PC-3 (cell line): ENCODE data around the gene KRT83. TPM values are rescaled to one million over a fixed set of nuclear protein-coding genes. Genes with fewer than 3 reads are reported as not detected.

Experiments used
- ATAC-seq: fragments of 200-7000 bp; cut with Tn5 transposase; 2 replicates; pipeline ENCODE4 v1.9.1; 2020; ENCODE audit warnings: mild to moderate bottlenecking, moderate library complexity
- BruUV-seq: library from RNA; stranded (reverse); fragments of 400-500 nt; replicated peaks from 2 replicates; lab custom pipeline; 2021; lab: Mats Ljungman, UMichigan
- CTCF ChIA-PET: fragments of 300-600 bp; sonication (Branson Sonifier 250); formaldehyde crosslinking; loops from one replicate; lab custom pipeline; 2022; ENCODE audit warnings: antibody characterized with exemption; lab: Charles Lee
- POLR2A ChIA-PET: fragments of 300-600 bp; sonication (Branson Sonifier 250); formaldehyde crosslinking; loops from one replicate; lab custom pipeline; 2022; ENCODE audit warnings: antibody characterized with exemption; ENCODE audit not compliant: unreplicated experiment; lab: Charles Lee
- DNase-seq: peaks from one replicate; pipeline ENCODE4 v3.0.0-alpha.2; 2015
- H2AFZ ChIP-seq: fragments of 300-600 bp; sonication (generic); 2 replicates; pipeline ENCODE4 v1.6.0; 2016; ENCODE audit warnings: antibody characterized with exemption, low read length
- H3F3A ChIP-seq: fragments of 300-600 bp; sonication (generic); one replicate; pipeline ENCODE4 v1.6.0; 2017; ENCODE audit warnings: antibody characterized with exemption, low read length, control low read depth, mild to moderate bottlenecking; ENCODE audit not compliant: unreplicated experiment
- H3K27ac ChIP-seq: fragments of 300-600 bp; sonication (generic); 2 replicates; pipeline ENCODE4 v1.5.1; 2016; ENCODE audit warnings: mild to moderate bottlenecking, low read length
- H3K27me3 ChIP-seq: fragments of 300-600 bp; sonication (generic); 2 replicates; pipeline ENCODE4 v1.6.1; 2016; ENCODE audit warnings: low read length, mixed read lengths
- H3K36me3 ChIP-seq: fragments of 300-600 bp; sonication (generic); 2 replicates; pipeline ENCODE4 v1.6.1; 2016; ENCODE audit warnings: low read depth, mixed run types, low read length, mixed read lengths
- H3K4me1 ChIP-seq: fragments of 300-600 bp; sonication (generic); 2 replicates; pipeline ENCODE4 v1.5.1; 2016; ENCODE audit warnings: low read length; ENCODE audit not compliant: insufficient read depth
- H3K4me2 ChIP-seq: fragments of 300-600 bp; sonication (generic); 2 replicates; pipeline ENCODE4 v1.6.0; 2016; ENCODE audit warnings: low read length
- H3K4me3 ChIP-seq: fragments of 300-600 bp; sonication (generic); 2 replicates; pipeline ENCODE4 v1.5.1; 2016; ENCODE audit warnings: mild to moderate bottlenecking, low read length, mixed read lengths
- H3K79me2 ChIP-seq: fragments of 300-600 bp; sonication (generic); 2 replicates; pipeline ENCODE4 v1.6.1; 2017; ENCODE audit warnings: low read length, mixed read lengths
- H3K9ac ChIP-seq: fragments of 300-600 bp; sonication (generic); 2 replicates; pipeline ENCODE4 v1.6.0; 2016; ENCODE audit warnings: mild to moderate bottlenecking, low read length
- H3K9me2 ChIP-seq: fragments of 300-600 bp; sonication (generic); replicated peaks from 2 replicates; pipeline ENCODE4 v1.6.1; 2016; ENCODE audit warnings: mixed run types, low read length, mixed read lengths
- H3K9me3 ChIP-seq: fragments of 300-600 bp; sonication (generic); 2 replicates; pipeline ENCODE4 v1.6.1; 2016; ENCODE audit warnings: low read length, mixed read lengths
- H4K20me1 ChIP-seq: fragments of 300-600 bp; sonication (generic); 2 replicates; pipeline ENCODE4 v1.6.1; 2016; ENCODE audit warnings: low read length, mixed read lengths
- EZH2 ChIP-seq: fragments of 300-600 bp; sonication (generic); IDR thresholded peaks from one replicate; pipeline ENCODE4 v1.6.1; 2017; ENCODE audit warnings: antibody characterized with exemption, mild to moderate bottlenecking, low read length; ENCODE audit not compliant: unreplicated experiment
- EZH2phosphoT487 ChIP-seq: fragments of 300-600 bp; sonication (generic); IDR thresholded peaks from 2 replicates; pipeline ENCODE4 v1.6.1; 2018; ENCODE audit warnings: mild to moderate bottlenecking, antibody characterized with exemption, low read length, borderline replicate concordance
- intact Hi-C: fragments of 100-400 bp; cut with micrococcal nuclease; formaldehyde crosslinking; loops from 2 replicates; pipeline ENCODE4 v1.9.0; 2023
- total RNA-seq: library from RNA; depleted of rRNA; stranded (reverse); fragments of >200 nt; gene quantifications from 2 replicates; pipeline ENCODE4 v1.2.3, GENCODE V29; 2014
- TF ChIP-seq, protein P1 (sequence below): fragments of 300-600 bp; sonication (generic); conservative IDR thresholded peaks from 2 replicates; pipeline ENCODE4 v1.5.1; 2017; ENCODE audit warnings: antibody characterized with exemption, low read depth, mild to moderate bottlenecking, low read length

Gene KRT83
- total RNA-seq, 1 experiment from 2014 or later, result 0.33 TPM

DNA sequence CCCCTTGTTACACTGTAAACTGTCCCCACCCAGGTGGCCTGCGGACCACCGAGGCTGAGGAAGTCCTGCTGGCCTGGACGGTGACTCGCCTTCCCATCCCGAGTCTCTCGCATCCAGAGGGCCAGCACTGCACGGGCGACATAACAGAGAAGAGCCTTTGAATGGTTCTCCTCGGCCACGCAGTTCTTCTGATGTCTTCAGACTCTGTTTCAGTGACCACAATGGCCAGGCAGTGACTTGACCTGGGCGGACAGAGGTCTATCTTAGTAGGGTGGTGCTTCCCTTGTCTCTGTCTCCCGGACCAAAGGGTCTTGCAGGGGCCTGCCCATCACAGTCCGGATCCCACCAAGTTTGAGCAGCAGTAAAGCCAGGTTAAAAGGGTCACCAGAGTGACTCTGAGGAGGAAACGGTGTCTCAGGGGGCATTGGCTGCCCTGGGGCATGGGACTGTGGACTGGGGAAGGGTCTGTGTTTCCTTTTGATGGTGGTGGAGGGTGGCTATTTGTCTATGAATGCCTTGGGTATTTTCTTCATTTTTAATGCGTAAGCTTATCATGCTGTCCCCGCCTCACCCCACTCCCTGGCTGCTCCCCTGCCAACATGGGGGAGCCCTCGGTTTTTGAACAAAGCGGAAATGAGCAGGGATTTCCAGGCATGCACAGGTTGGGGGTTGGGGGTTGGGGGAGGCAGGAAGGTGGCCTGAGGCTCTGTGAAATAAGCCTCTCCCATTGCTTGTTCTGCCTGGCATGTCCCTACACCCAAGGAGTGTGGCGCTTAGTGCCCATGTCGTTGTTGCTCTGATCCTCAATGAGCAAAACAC lies 35.8 kb upstream of the KRT83 start:
- H3K27me3 ChIP-seq, result no peaks in the 10 kb centered on the region
- DNase-seq, result no peak
- H3K9me3 ChIP-seq, result no peaks in the 10 kb centered on the region
- H3F3A ChIP-seq, result no peaks in the 10 kb centered on the region
- no peak overlapping the region for H3K9ac ChIP-seq
- no peaks in the 10 kb centered on the region for H3K36me3 ChIP-seq
- no peak overlapping the region for H2AFZ ChIP-seq
- H3K27ac ChIP-seq, result no peak overlapping the region
- no peaks in the 10 kb centered on the region for H3K9me2 ChIP-seq
- POLR2A ChIA-PET, result no interaction called here
- no TSS peak for BruUV-seq
- TF ChIP-seq EZH2phosphoT487, result no peak
- TF ChIP-seq, protein P1, sequence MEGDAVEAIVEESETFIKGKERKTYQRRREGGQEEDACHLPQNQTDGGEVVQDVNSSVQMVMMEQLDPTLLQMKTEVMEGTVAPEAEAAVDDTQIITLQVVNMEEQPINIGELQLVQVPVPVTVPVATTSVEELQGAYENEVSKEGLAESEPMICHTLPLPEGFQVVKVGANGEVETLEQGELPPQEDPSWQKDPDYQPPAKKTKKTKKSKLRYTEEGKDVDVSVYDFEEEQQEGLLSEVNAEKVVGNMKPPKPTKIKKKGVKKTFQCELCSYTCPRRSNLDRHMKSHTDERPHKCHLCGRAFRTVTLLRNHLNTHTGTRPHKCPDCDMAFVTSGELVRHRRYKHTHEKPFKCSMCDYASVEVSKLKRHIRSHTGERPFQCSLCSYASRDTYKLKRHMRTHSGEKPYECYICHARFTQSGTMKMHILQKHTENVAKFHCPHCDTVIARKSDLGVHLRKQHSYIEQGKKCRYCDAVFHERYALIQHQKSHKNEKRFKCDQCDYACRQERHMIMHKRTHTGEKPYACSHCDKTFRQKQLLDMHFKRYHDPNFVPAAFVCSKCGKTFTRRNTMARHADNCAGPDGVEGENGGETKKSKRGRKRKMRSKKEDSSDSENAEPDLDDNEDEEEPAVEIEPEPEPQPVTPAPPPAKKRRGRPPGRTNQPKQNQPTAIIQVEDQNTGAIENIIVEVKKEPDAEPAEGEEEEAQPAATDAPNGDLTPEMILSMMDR, result no peak
- H3K79me2 ChIP-seq, result no peaks in the 10 kb centered on the region
- no peak overlapping the region for H3K4me2 ChIP-seq
- no peak for ATAC-seq
- H3K4me1 ChIP-seq, result peaks cover 3% of the 10 kb centered on the region; the same call in 1 of the 2 replicates
- H3K4me3 ChIP-seq, result no peak overlapping the region
- intact Hi-C loops, result no loop called here
- H4K20me1 ChIP-seq, result no peaks in the 10 kb centered on the region
- CTCF ChIA-PET, result no interaction called here

DNA sequence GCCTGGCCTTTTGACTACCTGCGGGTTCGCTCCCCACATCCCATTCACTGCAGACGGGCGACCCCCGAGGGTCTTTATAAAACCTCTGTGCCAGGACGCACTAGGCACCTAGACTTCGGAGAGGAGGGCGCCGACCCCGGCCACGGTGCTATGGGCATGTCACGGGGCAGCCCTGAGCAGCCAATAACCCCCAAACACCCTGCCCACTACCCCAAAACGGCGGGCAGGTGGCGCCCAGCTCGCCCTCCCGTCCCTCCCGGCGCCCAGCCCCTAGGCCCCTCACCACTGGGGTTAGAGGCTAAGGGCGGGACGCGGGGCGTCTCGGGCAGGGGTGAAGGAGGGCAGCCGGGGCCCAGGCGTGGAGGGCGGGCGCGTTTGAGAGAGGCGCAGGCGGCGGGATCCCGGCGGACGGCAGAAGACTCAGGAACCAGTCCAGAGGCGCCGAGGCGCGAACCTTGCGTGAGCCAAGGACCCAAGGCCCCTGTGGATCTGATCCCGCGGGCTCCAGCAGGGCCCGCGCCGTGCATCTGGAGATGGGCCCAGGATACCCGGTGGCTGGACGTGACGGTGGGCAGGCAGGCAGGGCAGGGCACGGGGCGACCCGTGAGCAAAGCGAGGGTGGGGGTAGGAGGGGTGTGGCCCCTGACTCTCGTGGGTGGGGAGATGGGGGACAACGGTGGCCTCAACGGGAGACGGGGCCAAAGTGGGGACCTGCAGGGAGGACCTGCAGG lies 35.0 kb upstream of the KRT83 start:
- Histone ChIP-seq H3K27me3 (no peaks in the 10 kb centered on the region), H4K20me1 (no peaks in the 10 kb centered on the region), H3K9me2 (no peaks in the 10 kb centered on the region), H3F3A (no peaks in the 10 kb centered on the region), H3K4me1 (peaks cover 3% of the 10 kb centered on the region; the same call in 1 of the 2 replicates), H3K4me2 (no peak overlapping the region), H3K79me2 (no peaks in the 10 kb centered on the region), H3K9me3 (no peaks in the 10 kb centered on the region), H3K4me3 (no peak overlapping the region), H3K36me3 (no peaks in the 10 kb centered on the region), H3K9ac (no peak overlapping the region), H2AFZ (no peak overlapping the region), H3K27ac (no peak overlapping the region)
- ATAC-seq, result no peak
- CTCF ChIA-PET, result no interaction called here
- TF ChIP-seq, protein P1, result no peak
- TF ChIP-seq EZH2 (no peak), EZH2phosphoT487 (no peak)
- intact Hi-C loops, result no loop called here
- POLR2A ChIA-PET, result no interaction called here
- DNase-seq, result no peak
- no TSS peak for BruUV-seq
